Neural progenitor cell (in vitro differentiated cells): Measurements from ENCODE around the gene TPTE2.

Source experiments
- CTCF ChIP-seq: fragments of 200-600 bp; sonication (generic); IDR thresholded peaks from 2 replicates; pipeline ENCODE4 v1.5.1; 2017; ENCODE audit warnings: antibody characterized with exemption, mild to moderate bottlenecking
- EZH2 ChIP-seq: fragments of 200-600 bp; sonication (generic); IDR thresholded peaks from 2 replicates; pipeline ENCODE4 v1.6.1; 2017; ENCODE audit warnings: antibody characterized with exemption, mild to moderate bottlenecking, moderate library complexity
- EZH2phosphoT487 ChIP-seq: fragments of 200-600 bp; sonication (generic); IDR thresholded peaks from 2 replicates; pipeline ENCODE4 v1.6.1; 2017; ENCODE audit warnings: antibody characterized with exemption

DNA sequence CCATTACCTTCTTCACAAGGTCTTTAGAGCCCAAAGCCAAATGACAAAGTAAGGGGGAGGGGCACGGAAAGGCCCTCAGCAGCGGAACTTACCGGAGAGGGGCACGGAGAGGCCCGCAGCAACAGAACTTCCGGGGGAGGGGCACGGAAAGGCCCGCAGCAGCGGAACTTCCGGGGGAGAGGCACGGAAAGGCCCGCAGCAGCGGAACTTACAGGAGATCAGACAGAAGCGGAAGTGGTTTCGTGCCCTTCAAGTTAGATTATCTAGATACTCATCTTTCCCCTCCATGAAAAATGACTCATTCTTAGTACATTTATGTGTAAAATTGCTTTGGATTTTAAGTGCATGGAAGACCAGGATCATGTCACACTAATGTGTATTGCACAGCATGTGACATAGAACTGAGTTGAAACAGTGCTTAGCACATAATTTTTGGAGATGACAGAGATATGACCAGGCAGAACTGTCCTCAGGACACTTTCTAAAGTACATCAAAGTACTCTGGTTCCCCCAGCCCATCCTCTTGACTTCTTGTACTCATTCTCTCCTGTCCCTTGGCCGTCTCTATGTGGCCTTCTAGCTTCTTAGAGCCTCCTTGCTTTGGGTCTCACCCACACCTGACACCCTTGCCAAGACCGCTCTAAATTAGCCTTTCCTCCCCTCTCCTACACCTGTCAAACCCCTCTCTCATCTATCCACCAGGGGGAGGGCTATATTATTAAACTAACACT, 25.7 kb upstream of the TPTE2 start:
- TF ChIP-seq CTCF = no peak
- no peak for TF ChIP-seq EZH2
- TF ChIP-seq EZH2phosphoT487 = no peak
